ENCODE measurements around the gene FAM3B. TPM values are rescaled to one million over a fixed set of nuclear protein-coding genes. Genes with fewer than 3 reads are reported as not detected.
A peak's percentile ranks its signal among the peaks of the same experiment; 100 is the strongest.
"Not testable (repeated sequence)": the region's sequence is repeated elsewhere in the genome, so short reads cannot be mapped to it uniquely, and the experiment has no call there.

Gene FAM3B
- total RNA-seq, 2 donors from 2014 or later, result 50.4 to 74.5 TPM

DNA sequence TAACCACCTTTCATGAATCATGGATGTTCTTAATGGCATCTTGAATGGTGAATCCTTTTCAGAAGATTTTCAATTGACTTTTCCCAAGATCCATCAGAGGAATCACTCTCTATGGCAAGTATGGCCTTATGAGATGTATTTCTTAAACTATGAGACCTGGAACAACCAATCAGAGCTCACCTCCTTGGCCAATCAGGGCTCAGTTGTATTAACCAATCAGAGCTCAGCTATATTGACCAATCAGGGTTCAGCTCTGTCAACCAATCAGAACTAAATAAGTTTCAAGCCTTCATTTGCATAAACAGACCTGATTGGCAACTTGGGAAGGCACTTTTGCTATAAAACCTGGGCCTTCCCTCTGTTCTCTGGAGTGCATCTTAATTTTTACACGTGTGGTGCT, 13.6 kb upstream of the FAM3B start:
- ATAC-seq (no peak), DNase-seq (no peak)
- Histone ChIP-seq H3K27me3 (no peaks in the 10 kb centered on the region), H3K36me3 (replicated peaks in 1 of 2; ENCODE audit: insufficient read depth in 1 of 2, low read depth in 2 of 2) (no peaks in the 10 kb centered on the region), H3K27ac (no peak overlapping the region), H3K4me1 (peaks cover 9% of the 10 kb centered on the region), H3K9me3 (no peaks in the 10 kb centered on the region), H3K4me3 (no peak overlapping the region)
- WGBS, 2 donors, result 85 to 86% methylated on average over 1 of the region's 1 CpG
- intact Hi-C loops (cut with DNase I), result no loop called here
- TF ChIP-seq, protein P1, sequence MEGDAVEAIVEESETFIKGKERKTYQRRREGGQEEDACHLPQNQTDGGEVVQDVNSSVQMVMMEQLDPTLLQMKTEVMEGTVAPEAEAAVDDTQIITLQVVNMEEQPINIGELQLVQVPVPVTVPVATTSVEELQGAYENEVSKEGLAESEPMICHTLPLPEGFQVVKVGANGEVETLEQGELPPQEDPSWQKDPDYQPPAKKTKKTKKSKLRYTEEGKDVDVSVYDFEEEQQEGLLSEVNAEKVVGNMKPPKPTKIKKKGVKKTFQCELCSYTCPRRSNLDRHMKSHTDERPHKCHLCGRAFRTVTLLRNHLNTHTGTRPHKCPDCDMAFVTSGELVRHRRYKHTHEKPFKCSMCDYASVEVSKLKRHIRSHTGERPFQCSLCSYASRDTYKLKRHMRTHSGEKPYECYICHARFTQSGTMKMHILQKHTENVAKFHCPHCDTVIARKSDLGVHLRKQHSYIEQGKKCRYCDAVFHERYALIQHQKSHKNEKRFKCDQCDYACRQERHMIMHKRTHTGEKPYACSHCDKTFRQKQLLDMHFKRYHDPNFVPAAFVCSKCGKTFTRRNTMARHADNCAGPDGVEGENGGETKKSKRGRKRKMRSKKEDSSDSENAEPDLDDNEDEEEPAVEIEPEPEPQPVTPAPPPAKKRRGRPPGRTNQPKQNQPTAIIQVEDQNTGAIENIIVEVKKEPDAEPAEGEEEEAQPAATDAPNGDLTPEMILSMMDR (IDR thresholded peaks at IDR 0.05), result no peak
- TF ChIP-seq POLR2A (IDR thresholded peaks at IDR 0.05), result no peak

DNA sequence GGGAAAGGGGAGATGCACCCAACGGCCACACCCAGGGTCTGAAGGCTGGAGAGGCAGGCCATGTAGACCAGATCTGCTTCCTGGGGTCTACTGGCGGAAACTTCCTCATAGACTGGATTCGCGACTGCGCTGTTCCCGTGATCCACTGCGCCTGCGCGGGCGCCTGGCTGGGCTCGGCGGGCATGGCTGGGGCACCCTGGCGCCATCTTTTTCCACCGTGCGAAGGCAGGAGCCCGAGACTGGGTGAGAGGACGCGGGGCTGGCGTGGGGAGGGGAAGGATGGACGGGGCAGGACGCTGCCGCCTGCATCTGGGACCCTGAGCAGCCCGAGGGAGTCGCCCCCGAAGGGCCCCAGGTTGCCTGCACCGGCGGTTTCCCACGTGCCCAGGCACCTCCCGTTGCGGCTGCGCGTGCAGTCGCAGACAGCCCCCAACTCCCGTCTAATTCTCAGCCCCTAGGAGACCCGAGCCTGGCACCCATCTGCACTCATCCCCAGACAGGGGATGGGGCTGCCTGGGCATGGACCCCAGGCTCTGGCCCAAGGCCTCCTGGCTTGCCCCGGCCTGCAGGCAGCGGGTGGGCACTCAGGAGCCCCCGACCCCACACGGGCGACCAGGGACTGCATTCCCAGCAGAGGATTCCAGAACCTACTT, 12.4 kb upstream of the FAM3B start:
- no peak for TF ChIP-seq POLR2A (IDR thresholded peaks at IDR 0.05)
- TF ChIP-seq, protein P1 (IDR thresholded peaks at IDR 0.05), result no peak
- no peak overlapping the region for H3K27ac ChIP-seq
- no peaks in the 10 kb centered on the region for H3K27me3 ChIP-seq
- H3K9me3 ChIP-seq, result no peaks in the 10 kb centered on the region
- DNase-seq (no peak), ATAC-seq (no peak)
- H3K4me1 ChIP-seq, result peaks cover 10% of the 10 kb centered on the region
- H3K4me3 ChIP-seq, result no peak overlapping the region
- intact Hi-C loops (cut with DNase I), result no loop called here
- no peaks in the 10 kb centered on the region for H3K36me3 ChIP-seq (replicated peaks in 1 of 2; ENCODE audit: insufficient read depth in 1 of 2, low read depth in 2 of 2)
- 92 to 94% methylated on average over 13 to 29 of the region's 40 CpGs for WGBS, 2 donors

- H3K36me3 ChIP-seq (replicated peaks in 1 of 2; ENCODE audit: insufficient read depth in 1 of 2, low read depth in 2 of 2), result no peaks in the 10 kb centered on the region
- no peak overlapping the region for H3K27ac ChIP-seq
- intact Hi-C loops (cut with DNase I), result no loop called here
- H3K4me1 ChIP-seq, result peaks cover 16% of the 10 kb centered on the region
- no peak for DNase-seq
- H3K4me3 ChIP-seq, result no peak overlapping the region
- ATAC-seq, result no peak
- no peak for TF ChIP-seq POLR2A (IDR thresholded peaks at IDR 0.05)
- TF ChIP-seq, protein P1 (IDR thresholded peaks at IDR 0.05), result no peak
- H3K9me3 ChIP-seq, result no peaks in the 10 kb centered on the region
- H3K27me3 ChIP-seq, result no peaks in the 10 kb centered on the region
Measured at GRCh38 chr21:41307219-41307618, 9.4 kb upstream of the FAM3B start.

DNA sequence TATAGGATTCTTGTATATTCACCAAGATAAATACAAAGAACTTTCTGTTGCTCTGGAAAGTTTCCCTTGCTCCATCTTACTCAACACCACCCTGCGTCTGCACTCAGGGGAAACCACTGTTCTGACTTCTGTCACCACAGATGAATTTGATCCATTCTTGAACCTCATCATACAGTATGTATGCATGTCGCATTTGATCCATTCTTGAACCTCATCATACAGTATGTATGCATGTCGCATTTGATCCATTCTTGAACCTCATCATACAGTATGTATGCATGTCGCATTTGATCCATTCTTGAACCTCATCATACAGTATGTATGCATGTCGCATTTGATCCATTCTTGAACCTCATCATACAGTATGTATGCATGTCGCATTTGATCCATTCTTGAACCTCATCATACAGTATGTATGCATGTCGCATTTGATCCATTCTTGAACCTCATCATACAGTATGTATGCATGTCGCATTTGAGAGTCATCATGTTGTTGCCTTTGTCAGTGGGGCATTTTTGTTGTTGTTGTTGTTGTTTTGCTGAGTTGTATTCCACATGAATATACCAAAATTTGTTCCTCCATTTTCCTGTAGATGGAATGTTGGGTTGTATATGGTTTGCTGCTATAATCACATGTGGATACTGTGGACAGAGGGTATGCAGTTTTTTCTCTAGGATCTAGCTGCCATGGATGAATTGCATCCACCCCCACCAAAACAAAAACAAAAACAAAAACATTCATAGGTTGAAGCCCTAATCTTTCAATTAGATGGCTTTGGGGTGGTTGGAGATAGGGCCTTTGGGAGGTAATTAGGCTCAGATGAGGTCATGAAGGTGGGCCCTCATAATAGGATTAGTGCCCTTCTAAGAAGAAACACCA, 3.1 kb upstream of the FAM3B start:
- DNase-seq; H3K27ac ChIP-seq; intact Hi-C loops (cut with DNase I); H3K4me3 ChIP-seq; H3K27me3 ChIP-seq; H3K36me3 ChIP-seq (replicated peaks in 1 of 2; ENCODE audit: insufficient read depth in 1 of 2, low read depth in 2 of 2); ATAC-seq; H3K9me3 ChIP-seq: not testable (repeated sequence)
- 95 to 96% methylated on average over 4 to 6 of the region's 8 CpGs for WGBS, 2 donors
- H3K4me1 ChIP-seq, result peaks cover 28% of the 10 kb centered on the region

DNA sequence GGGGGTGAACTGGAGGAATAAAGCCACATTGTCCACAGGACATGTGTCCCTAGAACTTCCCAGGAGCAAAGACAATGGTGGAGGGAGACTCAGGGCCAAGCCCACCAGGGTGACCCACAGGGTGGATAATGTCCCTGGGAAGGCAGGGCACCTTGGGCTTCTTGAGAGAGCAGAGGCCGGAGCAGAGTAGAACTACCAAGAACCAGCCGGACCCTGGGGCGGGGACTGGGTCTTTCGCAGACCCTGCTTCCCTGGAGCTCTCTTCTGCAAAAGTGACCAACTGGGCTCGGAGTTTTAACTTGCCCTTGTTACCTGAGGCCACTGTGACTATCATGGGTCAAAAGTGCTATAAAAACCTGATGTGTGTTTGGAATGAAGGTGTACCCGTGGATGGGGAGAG, 875 bp upstream of the FAM3B start:
- H3K4me3 ChIP-seq, result no peak overlapping the region
- no peaks in the 10 kb centered on the region for H3K27me3 ChIP-seq
- TF ChIP-seq, protein P1 (IDR thresholded peaks at IDR 0.05), result no peak
- TF ChIP-seq POLR2A (IDR thresholded peaks at IDR 0.05), result no peak
- DNase-seq (no peak), ATAC-seq (no peak)
- peaks cover 0 to 4% (median 0%) of the 10 kb centered on the region in 3 donors for H3K9me3 ChIP-seq
- H3K36me3 ChIP-seq (replicated peaks in 1 of 2; ENCODE audit: insufficient read depth in 1 of 2, low read depth in 2 of 2), result no peaks in the 10 kb centered on the region
- peaks cover 42% of the 10 kb centered on the region for H3K4me1 ChIP-seq
- intact Hi-C loops (cut with DNase I), result no loop called here
- WGBS, 2 donors, result 78 to 90% methylated on average over 6 of the region's 6 CpGs
- peak overlapping the region; percentile 85 to 95 (median 92) for H3K27ac ChIP-seq
